Jurkat, Clone E6-1 (cell line): ENCODE results near the gene FNBP1L.

Source experiments
- DNase-seq: peaks from one replicate; pipeline ENCODE4 v3.0.0-alpha.2; 2011; ENCODE audit warnings: low read depth, low spot score
- H3K4me3 ChIP-seq: 2 replicates; pipeline ENCODE4 v1.5.1; 2011; ENCODE audit warnings: mild to moderate bottlenecking, low read length, control low read depth, moderate library complexity

FNBP1L gene

DNA sequence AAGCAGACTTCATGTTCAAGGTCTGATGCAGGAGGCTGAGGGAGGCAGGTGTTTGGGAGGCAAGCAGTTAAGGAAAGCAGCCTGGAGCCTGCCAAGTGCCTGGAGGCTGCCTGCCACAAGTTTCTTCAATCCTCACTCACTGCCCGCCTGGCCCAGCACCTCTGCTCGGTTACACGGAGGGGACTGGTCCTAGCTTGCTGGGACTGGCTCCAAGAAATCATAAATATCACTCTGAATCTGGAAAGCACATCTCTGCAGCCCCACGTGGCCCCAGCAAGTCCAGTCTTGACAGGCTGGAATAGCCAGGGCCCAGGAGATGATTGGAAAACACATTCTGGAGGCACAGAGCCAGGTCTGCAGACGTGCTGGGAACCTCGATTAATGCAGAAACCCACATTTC, 149.8 kb downstream of the FNBP1L start:
- no peak overlapping the region for H3K4me3 ChIP-seq
- DNase-seq, result no peak

DNA sequence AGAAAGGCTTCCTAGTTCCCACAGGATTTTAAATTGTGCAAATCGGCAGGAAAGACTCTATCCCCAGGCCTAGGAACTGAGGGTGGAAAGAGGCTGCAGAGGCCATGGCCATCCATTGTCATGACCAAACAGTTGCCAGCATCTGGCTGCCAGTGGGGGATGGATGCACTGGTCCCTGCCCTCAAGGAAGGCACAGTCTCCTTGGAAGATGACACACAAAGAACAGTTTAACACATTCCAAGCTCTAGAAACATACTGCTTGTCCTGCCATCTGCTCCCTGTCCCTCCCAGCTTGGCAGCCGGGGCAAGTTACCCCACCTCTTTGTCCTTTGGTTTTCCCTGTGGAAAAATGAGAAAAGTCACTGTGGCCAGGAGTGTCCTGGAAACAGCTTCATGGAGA, 150.5 kb downstream of the FNBP1L start:
- no peak for DNase-seq
- no peak overlapping the region for H3K4me3 ChIP-seq

GRCh38 chr1:93598861-93599439, 151.0 kb downstream of the FNBP1L start:
- no peak overlapping the region for H3K4me3 ChIP-seq
- no peak for DNase-seq

DNA sequence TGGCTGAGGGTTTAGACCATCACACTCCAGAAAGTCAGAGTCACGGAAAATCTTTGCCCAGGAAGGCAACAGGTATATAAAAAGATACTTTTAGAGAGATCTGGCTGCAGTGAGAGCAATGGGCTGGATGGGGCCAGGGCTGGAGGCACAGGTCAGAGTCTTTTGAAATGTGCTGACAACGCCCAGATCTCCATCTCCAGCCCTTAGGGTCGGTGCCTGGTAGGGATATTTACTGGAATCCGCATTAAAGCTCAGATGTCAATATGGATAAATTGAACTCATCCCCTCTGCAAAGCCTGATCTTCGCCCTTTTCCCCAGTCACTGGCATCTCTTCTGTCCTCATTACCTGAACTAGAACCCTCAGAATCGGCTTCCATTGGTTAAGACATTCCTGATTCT, 151.6 kb downstream of the FNBP1L start:
- DNase-seq, result no peak
- H3K4me3 ChIP-seq, result no peak overlapping the region

DNA sequence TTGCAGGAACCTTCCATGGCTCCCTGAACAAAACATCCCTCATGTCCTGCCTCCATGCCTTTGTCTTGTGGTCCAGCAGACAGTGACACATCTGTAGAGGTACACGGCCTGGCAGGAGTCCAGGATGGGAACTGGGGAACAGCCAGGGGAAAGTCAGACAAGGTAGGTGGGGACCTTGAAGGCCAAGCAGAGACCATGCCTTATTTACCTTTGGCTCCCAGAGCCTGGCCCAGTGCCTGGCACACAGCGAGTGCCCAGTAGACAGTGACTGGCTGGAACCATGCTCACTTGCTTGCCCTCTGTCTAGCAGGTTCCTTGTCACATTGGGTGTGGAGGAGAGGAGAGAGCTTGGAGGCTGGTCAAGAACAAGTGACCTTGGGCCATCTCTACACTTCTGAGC, 152.7 kb downstream of the FNBP1L start:
- DNase-seq, result no peak
- H3K4me3 ChIP-seq, result no peak overlapping the region

GRCh38 chr1:93601686-93602085, 153.8 kb downstream of the FNBP1L start:
- no peak for DNase-seq
- no peak overlapping the region for H3K4me3 ChIP-seq

GRCh38 chr1:93602101-93602500, 154.2 kb downstream of the FNBP1L start:
- DNase-seq, result no peak
- no peak overlapping the region for H3K4me3 ChIP-seq

GRCh38 chr1:93603106-93603505, 155.2 kb downstream of the FNBP1L start:
- H3K4me3 ChIP-seq, result no peak overlapping the region
- no peak for DNase-seq

DNA sequence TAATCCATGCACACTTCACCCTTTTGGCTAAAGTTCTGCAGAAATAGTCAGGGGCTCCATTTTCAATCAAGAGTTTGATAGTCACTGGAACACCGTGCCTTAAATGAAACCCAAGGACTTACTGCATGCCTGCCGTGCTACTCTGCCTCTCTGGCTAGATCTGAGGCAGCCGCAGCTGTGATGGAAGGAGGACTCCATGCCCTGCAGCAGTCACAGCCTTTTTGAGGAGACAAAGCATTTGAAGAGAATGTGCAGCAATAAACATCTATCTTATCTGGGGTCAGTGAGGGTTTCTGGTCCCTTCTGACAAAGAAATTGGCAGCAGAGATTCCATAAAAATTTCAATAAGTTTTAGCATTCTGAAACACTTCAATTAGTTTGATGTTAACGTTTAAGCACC, 155.7 kb downstream of the FNBP1L start:
- no peak overlapping the region for H3K4me3 ChIP-seq
- no peak for DNase-seq
